Measurements from ENCODE around the gene NT5M. TPM values are rescaled to one million over a fixed set of nuclear protein-coding genes. Genes with fewer than 3 reads are reported as not detected.

NT5M gene
- total and polyA plus RNA-seq, 9 of the 15 experiments (the other 6 are each of a cell fraction or from before 2014, with no cell fraction given): 0.24 to 10.1 (median 3.4) TPM

DNA sequence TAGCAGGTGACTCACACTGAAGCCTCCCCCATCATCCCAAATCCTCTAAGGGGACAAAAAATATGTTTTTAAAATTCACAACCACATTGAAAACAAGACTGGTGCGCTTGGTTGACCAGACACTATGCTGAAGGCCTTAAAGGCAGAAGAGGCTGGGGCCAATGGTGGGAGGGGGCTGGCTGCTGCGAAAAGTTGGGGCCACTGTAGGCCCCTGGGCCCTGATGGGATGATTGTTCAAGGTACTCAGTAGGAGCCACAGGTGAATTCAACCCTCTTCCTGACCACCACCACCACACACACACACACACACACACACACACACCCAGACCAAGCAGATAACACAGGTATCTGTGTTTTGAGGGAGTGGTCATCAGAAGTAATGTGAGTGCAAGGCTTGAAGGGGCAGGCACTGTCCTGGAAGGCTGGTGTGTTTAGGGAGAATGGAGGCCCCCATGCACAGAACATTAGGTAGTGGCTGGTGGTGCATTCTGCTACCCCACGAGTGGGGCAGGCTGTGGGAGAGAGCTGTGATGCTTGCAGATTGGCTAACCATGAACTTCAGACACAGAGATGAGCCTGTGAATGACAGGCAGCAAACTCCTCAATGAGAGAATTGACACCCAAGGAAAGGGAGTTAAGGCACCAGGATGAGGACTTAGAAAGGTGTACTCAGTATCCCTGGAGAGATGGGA lies 55.0 kb downstream of the NT5M start:
- Histone ChIP-seq H3K4me1 (replicated peaks in 1 of 2; ENCODE audit: control insufficient read depth in 2 of 2, insufficient read depth in 2 of 2, low read length in 2 of 2) (peaks cover 0 to 18% of the 10 kb centered on the region in 2 experiments; a peak in 2 of 5 replicates), H3K4me3 (no peak overlapping the region), H3K36me3 (ENCODE audit: control insufficient read depth, insufficient read depth, low read length) (no peaks in the 10 kb centered on the region), H3K4me2 (ENCODE audit: insufficient read depth, low read length) (no peak overlapping the region), H4K20me1 (replicated peaks; ENCODE audit: control insufficient read depth, insufficient read depth, low read length) (no peaks in the 10 kb centered on the region), H3K27me3 (ENCODE audit: control insufficient read depth in 2 of 2, insufficient read depth in 2 of 2, low read length in 2 of 2) (peaks cover 0 to 3% of the 10 kb centered on the region in 2 experiments; a peak in 2 of 5 replicates), H3K9me3 (replicated peaks; ENCODE audit: control insufficient read depth, insufficient read depth, low read depth, low read length) (0 out of 2 replicates have a peak, but pooled peaks cover 2% of the 10 kb centered on the region), H2AFZ (ENCODE audit: low read depth, low read length) (no peak overlapping the region), H3K27ac (ENCODE audit: extremely low read depth, low read depth, low read length) (no peak overlapping the region), H3K79me2 (ENCODE audit: control insufficient read depth, insufficient read depth, low read length) (no peaks in the 10 kb centered on the region), H3K9ac (ENCODE audit: insufficient read depth in 1 of 2, low read depth in 2 of 2, low read length in 2 of 2) (no peak overlapping the region), H3K9me1 (ENCODE audit: control insufficient read depth, insufficient read depth, low read length) (no peaks in the 10 kb centered on the region)
- ChIA-PET CTCF (ENCODE audit: low intra/inter-chr PET ratio) (interaction anchor here (1.2 kb wide), 1 partner anchor 284 kb away, joined by 6 read pairs; no protein-coding TSS in a partner anchor), POLR2A (no interaction called here)
- in situ Hi-C loops (cut with MboI): loop anchor here (5.0 kb wide), 3 partner anchors 144 to 284 kb away; no protein-coding TSS in a partner anchor
- WGBS (ENCODE audit: insufficient coverage, low coverage, missing lambda C conversion rate): 3% methylated on average over 3 of the region's 3 CpGs
- intact Hi-C loops (cut with micrococcal nuclease): loop anchor here (5.0 kb wide), 3 partner anchors 44 to 139 kb away; partner anchors contain the start of gene RASD1
- no peak for FAIRE-seq
- no peak for ATAC-seq
- no TSS peak for BruUV-seq (replicated peaks)
- DNase-seq (ENCODE audit: extremely low read depth in 1 of 4, low spot score in 3 of 4): no peak
- no peak for TF ChIP-seq U2AF1 (optimal IDR thresholded peaks at IDR 0.05; ENCODE audit: low read depth, low read length)
- TF ChIP-seq, protein P1, sequence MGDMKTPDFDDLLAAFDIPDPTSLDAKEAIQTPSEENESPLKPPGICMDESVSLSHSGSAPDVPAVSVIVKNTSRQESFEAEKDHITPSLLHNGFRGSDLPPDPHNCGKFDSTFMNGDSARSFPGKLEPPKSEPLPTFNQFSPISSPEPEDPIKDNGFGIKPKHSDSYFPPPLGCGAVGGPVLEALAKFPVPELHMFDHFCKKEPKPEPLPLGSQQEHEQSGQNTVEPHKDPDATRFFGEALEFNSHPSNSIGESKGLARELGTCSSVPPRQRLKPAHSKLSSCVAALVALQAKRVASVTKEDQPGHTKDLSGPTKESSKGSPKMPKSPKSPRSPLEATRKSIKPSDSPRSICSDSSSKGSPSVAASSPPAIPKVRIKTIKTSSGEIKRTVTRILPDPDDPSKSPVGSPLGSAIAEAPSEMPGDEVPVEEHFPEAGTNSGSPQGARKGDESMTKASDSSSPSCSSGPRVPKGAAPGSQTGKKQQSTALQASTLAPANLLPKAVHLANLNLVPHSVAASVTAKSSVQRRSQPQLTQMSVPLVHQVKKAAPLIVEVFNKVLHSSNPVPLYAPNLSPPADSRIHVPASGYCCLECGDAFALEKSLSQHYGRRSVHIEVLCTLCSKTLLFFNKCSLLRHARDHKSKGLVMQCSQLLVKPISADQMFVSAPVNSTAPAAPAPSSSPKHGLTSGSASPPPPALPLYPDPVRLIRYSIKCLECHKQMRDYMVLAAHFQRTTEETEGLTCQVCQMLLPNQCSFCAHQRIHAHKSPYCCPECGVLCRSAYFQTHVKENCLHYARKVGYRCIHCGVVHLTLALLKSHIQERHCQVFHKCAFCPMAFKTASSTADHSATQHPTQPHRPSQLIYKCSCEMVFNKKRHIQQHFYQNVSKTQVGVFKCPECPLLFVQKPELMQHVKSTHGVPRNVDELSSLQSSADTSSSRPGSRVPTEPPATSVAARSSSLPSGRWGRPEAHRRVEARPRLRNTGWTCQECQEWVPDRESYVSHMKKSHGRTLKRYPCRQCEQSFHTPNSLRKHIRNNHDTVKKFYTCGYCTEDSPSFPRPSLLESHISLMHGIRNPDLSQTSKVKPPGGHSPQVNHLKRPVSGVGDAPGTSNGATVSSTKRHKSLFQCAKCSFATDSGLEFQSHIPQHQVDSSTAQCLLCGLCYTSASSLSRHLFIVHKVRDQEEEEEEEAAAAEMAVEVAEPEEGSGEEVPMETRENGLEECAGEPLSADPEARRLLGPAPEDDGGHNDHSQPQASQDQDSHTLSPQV (IDR thresholded peaks at IDR 0.05): no peak
- TF ChIP-seq, protein P2, sequence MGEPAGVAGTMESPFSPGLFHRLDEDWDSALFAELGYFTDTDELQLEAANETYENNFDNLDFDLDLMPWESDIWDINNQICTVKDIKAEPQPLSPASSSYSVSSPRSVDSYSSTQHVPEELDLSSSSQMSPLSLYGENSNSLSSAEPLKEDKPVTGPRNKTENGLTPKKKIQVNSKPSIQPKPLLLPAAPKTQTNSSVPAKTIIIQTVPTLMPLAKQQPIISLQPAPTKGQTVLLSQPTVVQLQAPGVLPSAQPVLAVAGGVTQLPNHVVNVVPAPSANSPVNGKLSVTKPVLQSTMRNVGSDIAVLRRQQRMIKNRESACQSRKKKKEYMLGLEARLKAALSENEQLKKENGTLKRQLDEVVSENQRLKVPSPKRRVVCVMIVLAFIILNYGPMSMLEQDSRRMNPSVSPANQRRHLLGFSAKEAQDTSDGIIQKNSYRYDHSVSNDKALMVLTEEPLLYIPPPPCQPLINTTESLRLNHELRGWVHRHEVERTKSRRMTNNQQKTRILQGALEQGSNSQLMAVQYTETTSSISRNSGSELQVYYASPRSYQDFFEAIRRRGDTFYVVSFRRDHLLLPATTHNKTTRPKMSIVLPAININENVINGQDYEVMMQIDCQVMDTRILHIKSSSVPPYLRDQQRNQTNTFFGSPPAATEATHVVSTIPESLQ (CRISPR knock-in tag; IDR thresholded peaks at IDR 0.05): no peak
- TF ChIP-seq, protein P3, sequence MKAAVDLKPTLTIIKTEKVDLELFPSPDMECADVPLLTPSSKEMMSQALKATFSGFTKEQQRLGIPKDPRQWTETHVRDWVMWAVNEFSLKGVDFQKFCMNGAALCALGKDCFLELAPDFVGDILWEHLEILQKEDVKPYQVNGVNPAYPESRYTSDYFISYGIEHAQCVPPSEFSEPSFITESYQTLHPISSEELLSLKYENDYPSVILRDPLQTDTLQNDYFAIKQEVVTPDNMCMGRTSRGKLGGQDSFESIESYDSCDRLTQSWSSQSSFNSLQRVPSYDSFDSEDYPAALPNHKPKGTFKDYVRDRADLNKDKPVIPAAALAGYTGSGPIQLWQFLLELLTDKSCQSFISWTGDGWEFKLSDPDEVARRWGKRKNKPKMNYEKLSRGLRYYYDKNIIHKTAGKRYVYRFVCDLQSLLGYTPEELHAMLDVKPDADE (conservative IDR thresholded peaks at IDR 0.05; ENCODE audit: control insufficient read depth, low read depth, low read length): no peak
- TF ChIP-seq UBTF (IDR thresholded peaks at IDR 0.05; ENCODE audit: borderline replicate concordance in 1 of 2, low read depth in 2 of 2, low read length in 2 of 2): no peak
- TF ChIP-seq, protein P4, sequence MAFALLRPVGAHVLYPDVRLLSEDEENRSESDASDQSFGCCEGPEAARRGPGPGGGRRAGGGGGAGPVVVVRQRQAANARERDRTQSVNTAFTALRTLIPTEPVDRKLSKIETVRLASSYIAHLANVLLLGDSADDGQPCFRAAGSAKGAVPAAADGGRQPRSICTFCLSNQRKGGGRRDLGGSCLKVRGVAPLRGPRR (CRISPR knock-in tag; IDR thresholded peaks at IDR 0.05): no peak
- no peak for TF ChIP-seq PML (IDR thresholded peaks at IDR 0.05; ENCODE audit: low read length)
- TF ChIP-seq ZNF408 (CRISPR knock-in tag; IDR thresholded peaks at IDR 0.05; ENCODE audit: low read depth): no peak
- no peak for TF ChIP-seq NR3C1 (CRISPR knock-in tag; IDR thresholded peaks at IDR 0.05)

Measured in K562 (cell line).